DMS153 (cell line): ENCODE results near the gene GRID2IP.
"Not testable (repeated sequence)": the region's sequence is repeated elsewhere in the genome, so short reads cannot be mapped to it uniquely, and the experiment has no call there.

Experiments used
- DNase-seq: peaks from one replicate; lab custom pipeline; 2025; lab: John Stamatoyannopoulos, UW

Gene GRID2IP

GRCh38 chr7:6487184-6487545 lies 64.1 kb downstream of the GRID2IP start:
- DNase-seq, result no peak

GRCh38 chr7:6486438-6487183 lies 64.7 kb downstream of the GRID2IP start:
- DNase-seq, result no peak

GRCh38 chr7:6482743-6483119 lies 68.5 kb downstream of the GRID2IP start:
- no peak for DNase-seq

GRCh38 chr7:6482307-6482706 lies 69.0 kb downstream of the GRID2IP start:
- no peak for DNase-seq

- DNase-seq, result no peak
Observed at GRCh38 chr7:6481445-6481844, 69.8 kb downstream of the GRID2IP start.

GRCh38 chr7:6480323-6480660 lies 71.0 kb downstream of the GRID2IP start:
- DNase-seq, result no peak

- no peak for DNase-seq
Observed at GRCh38 chr7:6479067-6479466, 72.2 kb downstream of the GRID2IP start.

- DNase-seq, result no peak
Observed at GRCh38 chr7:6478186-6478585, 73.1 kb downstream of the GRID2IP start.

GRCh38 chr7:6477318-6477660 lies 74.0 kb downstream of the GRID2IP start:
- DNase-seq, result no peak

- DNase-seq, result no peak
Observed at GRCh38 chr7:6476596-6477317, 74.5 kb downstream of the GRID2IP start.

GRCh38 chr7:6475433-6476186 lies 75.7 kb downstream of the GRID2IP start:
- no peak for DNase-seq

GRCh38 chr7:6465862-6466261 lies 85.4 kb downstream of the GRID2IP start:
- no peak for DNase-seq

GRCh38 chr7:6463609-6464008 lies 87.7 kb downstream of the GRID2IP start:
- DNase-seq, result not testable (repeated sequence)

GRCh38 chr7:6461946-6462550 lies 89.2 kb downstream of the GRID2IP start:
- DNase-seq, result no peak

GRCh38 chr7:6460990-6461584 lies 90.2 kb downstream of the GRID2IP start:
- no peak for DNase-seq

- no peak for DNase-seq
Observed at GRCh38 chr7:6460303-6460702, 91.0 kb downstream of the GRID2IP start.

- DNase-seq, result not testable (repeated sequence)
Observed at GRCh38 chr7:6458676-6459075, 92.6 kb downstream of the GRID2IP start.

GRCh38 chr7:6453734-6454133 lies 97.5 kb downstream of the GRID2IP start:
- DNase-seq, result no peak

GRCh38 chr7:6451224-6451705 lies 100.0 kb downstream of the GRID2IP start:
- no peak for DNase-seq

- not testable (repeated sequence) for DNase-seq
Observed at GRCh38 chr7:6450591-6450990, 100.7 kb downstream of the GRID2IP start.

GRCh38 chr7:6449884-6450283 lies 101.4 kb downstream of the GRID2IP start:
- DNase-seq, result not testable (repeated sequence)

- DNase-seq, result no peak
Observed at GRCh38 chr7:6448943-6449543, 102.2 kb downstream of the GRID2IP start.
